GM23338 (cell line): Measurements from ENCODE around the gene ERC1. TPM values are rescaled to one million over a fixed set of nuclear protein-coding genes. Genes with fewer than 3 reads are reported as not detected.

ENCODE experiments used
- ATAC-seq: fragments of 200-7000 bp; cut with Tn5 transposase; 3 replicates; pipeline ENCODE4 v1.9.1; 2020
- DNase-seq: peaks from one replicate; pipeline ENCODE4 v3.0.0-alpha.2; 2015; ENCODE audit warnings: low spot score
- H2AFZ ChIP-seq: fragments of 200-600 bp; sonication (generic); 2 replicates; pipeline ENCODE4 v1.8.0; 2016; ENCODE audit warnings: antibody characterized with exemption, mild to moderate bottlenecking, moderate library complexity
- H3F3A ChIP-seq: fragments of 200-600 bp; sonication (generic); replicated peaks from 2 replicates; pipeline ENCODE4 v1.8.0; 2017; ENCODE audit warnings: antibody characterized with exemption, mixed run types, low read depth
- H3K27ac ChIP-seq: fragments of 200-600 bp; sonication (generic); 2 replicates; pipeline ENCODE4 v1.6.1; 2016; ENCODE audit warnings: low read depth
- H3K27me3 ChIP-seq: fragments of 200-600 bp; sonication (generic); 2 replicates; pipeline ENCODE4 v1.8.0; 2016; ENCODE audit warnings: mild to moderate bottlenecking, mixed run types, moderate library complexity; ENCODE audit not compliant: insufficient read depth
- H3K36me3 ChIP-seq: fragments of 200-600 bp; sonication (generic); 2 replicates; pipeline ENCODE4 v1.8.0; 2016; ENCODE audit warnings: mild to moderate bottlenecking; ENCODE audit not compliant: insufficient read depth
- H3K4me1 ChIP-seq: fragments of 200-600 bp; sonication (generic); 2 replicates; pipeline ENCODE4 v1.8.0; 2016; ENCODE audit warnings: mild to moderate bottlenecking, moderate library complexity; ENCODE audit not compliant: insufficient read depth
- H3K4me2 ChIP-seq: fragments of 200-600 bp; sonication (generic); 2 replicates; pipeline ENCODE4 v1.7.1; 2017; ENCODE audit warnings: mixed run types
- H3K4me3 ChIP-seq: fragments of 200-600 bp; sonication (generic); 2 replicates; pipeline ENCODE4 v1.6.1; 2016; ENCODE audit warnings: mixed run types
- H3K79me2 ChIP-seq: fragments of 200-600 bp; sonication (generic); replicated peaks from 2 replicates; pipeline ENCODE4 v1.8.0; 2017; ENCODE audit warnings: mild to moderate bottlenecking; ENCODE audit not compliant: insufficient read depth
- H3K9me2 ChIP-seq: fragments of 200-600 bp; sonication (generic); 2 replicates; pipeline ENCODE4 v1.8.0; 2017; ENCODE audit not compliant: insufficient read depth
- H4K20me1 ChIP-seq: fragments of 200-600 bp; sonication (generic); replicated peaks from 2 replicates; pipeline ENCODE4 v1.8.0; 2017; ENCODE audit warnings: mild to moderate bottlenecking; ENCODE audit not compliant: insufficient read depth
- H3K27ac Mint-ChIP-seq: 2 replicates; pipeline ENCODE4 v1.8.0; 2020; ENCODE audit warnings: inconsistent platforms, mild to moderate bottlenecking, moderate library complexity, mixed read lengths
- H3K27me3 Mint-ChIP-seq: 3 replicates; pipeline ENCODE4 v1.8.0; 2022; ENCODE audit warnings: low read depth, mild to moderate bottlenecking, moderate library complexity, mixed read lengths, inconsistent platforms; ENCODE audit not compliant: insufficient read depth, poor library complexity
- H3K36me3 Mint-ChIP-seq: 3 replicates; pipeline ENCODE4 v1.8.0; 2021; ENCODE audit warnings: low read depth, mild to moderate bottlenecking, inconsistent platforms, moderate library complexity, mixed read lengths
- H3K4me1 Mint-ChIP-seq: 3 replicates; pipeline ENCODE4 v1.8.0; 2020; ENCODE audit warnings: mild to moderate bottlenecking, inconsistent platforms, mixed read lengths
- H3K4me3 Mint-ChIP-seq: 3 replicates; pipeline ENCODE4 v1.8.0; 2021; ENCODE audit warnings: moderate library complexity, mild to moderate bottlenecking, inconsistent platforms, mixed read lengths
- H3K9me3 Mint-ChIP-seq: 3 replicates; pipeline ENCODE4 v1.8.0; 2020; ENCODE audit warnings: moderate library complexity, mild to moderate bottlenecking, inconsistent platforms, mixed read lengths
- CREB1 ChIP-seq: fragments of 250-450 bp; sonication (Bioruptor Pico); IDR thresholded peaks from 2 replicates; pipeline ENCODE4 v1.5.0; 2020; ENCODE audit warnings: low read depth, mild to moderate bottlenecking, moderate library complexity
- CTCF ChIP-seq, 2 experiments: fragments of 200-600 bp in 1 of 2; sonication (generic) in 1 of 2; conservative IDR thresholded peaks; 2 replicates each; pipeline versions ENCODE4 v1.5.1 to v1.6.1; 2016 to 2017; ENCODE audit warnings: antibody characterized with exemption in 2 of 2, low read depth in 2 of 2, mild to moderate bottlenecking in 2 of 2, moderate library complexity in 1 of 2
- ETS1 ChIP-seq: IDR thresholded peaks from 2 replicates; pipeline ENCODE4 v1.6.1; 2016; ENCODE audit warnings: antibody characterized with exemption
- EZH2 ChIP-seq: fragments of 200-600 bp; sonication (generic); IDR thresholded peaks from one replicate; pipeline ENCODE4 v1.8.0; 2017; ENCODE audit warnings: antibody characterized with exemption, mild to moderate bottlenecking, low read depth; ENCODE audit not compliant: unreplicated experiment
- EZH2phosphoT487 ChIP-seq: fragments of 200-600 bp; sonication (generic); IDR thresholded peaks from one replicate; pipeline ENCODE4 v1.8.1; 2018; ENCODE audit warnings: antibody characterized with exemption; ENCODE audit not compliant: unreplicated experiment
- JUNB ChIP-seq: IDR thresholded peaks from one replicate; pipeline ENCODE4 v1.6.1; 2016; ENCODE audit warnings: antibody characterized with exemption; ENCODE audit not compliant: unreplicated experiment
- NANOG ChIP-seq: IDR thresholded peaks from 2 replicates; pipeline ENCODE4 v1.6.1; 2016; ENCODE audit warnings: antibody characterized with exemption, borderline replicate concordance
- POLR2AphosphoS5 ChIP-seq: IDR thresholded peaks from 2 replicates; pipeline ENCODE4 v1.6.1; 2016; ENCODE audit warnings: antibody characterized with exemption, low read depth
- REST ChIP-seq: IDR thresholded peaks from one replicate; pipeline ENCODE4 v1.6.1; 2018; ENCODE audit warnings: antibody characterized with exemption; ENCODE audit not compliant: unreplicated experiment
- STAT1 ChIP-seq: IDR thresholded peaks from one replicate; pipeline ENCODE4 v1.6.1; 2016; ENCODE audit warnings: antibody characterized with exemption; ENCODE audit not compliant: unreplicated experiment
- ZNF114 ChIP-seq: fragments of 250-450 bp; sonication (Bioruptor Pico); IDR thresholded peaks from 2 replicates; pipeline ENCODE4 v1.5.0; 2020; ENCODE audit warnings: mild to moderate bottlenecking, moderate library complexity
- ZNF331 ChIP-seq: fragments of 250-450 bp; sonication (Bioruptor Pico); IDR thresholded peaks from 2 replicates; pipeline ENCODE4 v1.5.0; 2020; ENCODE audit warnings: low read depth, mild to moderate bottlenecking, moderate library complexity
- ZNF462 ChIP-seq: fragments of 250-450 bp; sonication (Bioruptor Pico); IDR thresholded peaks from 2 replicates; pipeline ENCODE4 v1.5.0; 2020; ENCODE audit warnings: mild to moderate bottlenecking, moderate library complexity
- polyA plus RNA-seq: library from polyadenylated mRNA; unstranded; fragments of >200 nt; fragmentation: Nextera tagmentation; extraction: Ambion mirVana; gene quantifications from 2 replicates; pipeline ENCODE4 v1.2.1, GENCODE V29; 2016
- total RNA-seq: library from RNA; depleted of rRNA; stranded (reverse); fragments of >200 nt; shearing (Covaris generic); gene quantifications from 2 replicates; pipeline ENCODE4 v1.2.3, GENCODE V29; 2014

ERC1 gene
- total and polyA plus RNA-seq, 2 experiments from 2014 or later: 28.1 to 35.3 TPM

- no peak for ATAC-seq
- no peaks in the 10 kb centered on the region for H3K4me1 ChIP-seq
- H3F3A ChIP-seq: no peaks in the 10 kb centered on the region
- TF ChIP-seq NANOG (no peak), ETS1 (no peak), POLR2AphosphoS5 (no peak), CREB1 (CRISPR knock-in tag) (no peak), EZH2 (no peak), ZNF331 (CRISPR knock-in tag) (no peak), ZNF114 (CRISPR knock-in tag) (no peak), JUNB (no peak), REST (no peak), STAT1 (no peak), EZH2phosphoT487 (no peak), ZNF462 (no peak), CTCF (conservative IDR thresholded peaks at IDR 0.05; ENCODE audit: low read depth in 2 of 2) (no peak)
- H4K20me1 ChIP-seq: 0 out of 2 replicates have a peak, but pooled peaks cover 3% of the 10 kb centered on the region
- no peak overlapping the region for H3K4me3 ChIP-seq
- H3K9me3 Mint-ChIP-seq: peaks cover 29% of the 10 kb centered on the region
- no peaks in the 10 kb centered on the region for H3K27me3 ChIP-seq
- no peaks in the 10 kb centered on the region for H3K36me3 ChIP-seq
- H3K4me1 Mint-ChIP-seq: peaks cover 12% of the 10 kb centered on the region
- H3K9me2 ChIP-seq: no peaks in the 10 kb centered on the region
- no peak overlapping the region for H3K27ac Mint-ChIP-seq
- H2AFZ ChIP-seq: no peak overlapping the region
- no peaks in the 10 kb centered on the region for H3K79me2 ChIP-seq
- no peak overlapping the region for H3K27ac ChIP-seq
- H3K27me3 Mint-ChIP-seq: peaks cover 5% of the 10 kb centered on the region
- peaks cover 29% of the 10 kb centered on the region for H3K36me3 Mint-ChIP-seq
- no peak overlapping the region for H3K4me3 Mint-ChIP-seq
- no peak overlapping the region for H3K4me2 ChIP-seq
- no peak for DNase-seq
Observed at GRCh38 chr12:1424674-1425395, 433.8 kb downstream of the ERC1 start.
